Gastroesophageal sphincter (tissue), 4 donors: ENCODE results near the gene ARHGEF6. TPM values are rescaled to one million over a fixed set of nuclear protein-coding genes. Genes with fewer than 3 reads are reported as not detected.

ENCODE experiments used
- ATAC-seq: fragments of 150-250 bp; one replicate; pipeline ENCODE4 v1.9.1; 2016; ENCODE audit warnings: mild to moderate bottlenecking, moderate library complexity
- H3K27ac ChIP-seq, 4 donors: fragments of 200-600 bp; sonication (generic) in 3 of 4; 1 replicate in 3 of 4; 2 replicates in 1 of 4; pipeline ENCODE4 v1.5.1; 2016 to 2019
- H3K27me3 ChIP-seq: fragments of 200-600 bp; sonication (generic); one replicate; pipeline ENCODE4 v1.5.1; 2019
- H3K36me3 ChIP-seq, 2 donors: fragments of 200-600 bp; sonication (generic); one replicate each; pipeline ENCODE4 v1.5.1; 2019; ENCODE audit warnings: control low read depth in 1 of 2
- H3K4me1 ChIP-seq, 3 donors: fragments of 200-600 bp; sonication (generic); 1 replicate in 2 of 3; 2 replicates in 1 of 3; pipeline ENCODE4 v1.5.1; 2016 to 2019; ENCODE audit warnings: control low read depth in 2 of 3
- H3K4me3 ChIP-seq, 2 donors: fragments of 200-600 bp; sonication (generic); one replicate each; pipeline ENCODE4 v1.5.1; 2019; ENCODE audit warnings: mild to moderate bottlenecking in 1 of 2, moderate library complexity in 1 of 2
- H3K9me3 ChIP-seq, 3 donors: fragments of 200-600 bp; sonication (generic); one replicate each; pipeline ENCODE4 v1.5.1; 2017 to 2019; ENCODE audit warnings: control low read depth in 2 of 3
- CTCF ChIP-seq, 4 experiments: fragments of 200-600 bp in 2 of 4; fragments of 450-650 bp in 2 of 4; sonication (generic) in 1 of 4; IDR thresholded peaks; one replicate each; pipeline ENCODE4 v1.5.1; 2017 to 2019; ENCODE audit warnings: antibody characterized with exemption in 4 of 4, mild to moderate bottlenecking in 2 of 4, moderate library complexity in 2 of 4
- EP300 ChIP-seq: sonication (generic); formaldehyde crosslinking; IDR thresholded peaks from one replicate; pipeline ENCODE4 v1.6.1; 2017; ENCODE audit warnings: antibody characterized with exemption, mild to moderate bottlenecking
- POLR2A ChIP-seq, 2 donors: fragments of 450-650 bp; IDR thresholded peaks; one replicate each; pipeline ENCODE4 v1.6.1; 2017; ENCODE audit warnings: antibody characterized with exemption in 2 of 2, mild to moderate bottlenecking in 2 of 2, moderate library complexity in 1 of 2
- POLR2AphosphoS5 ChIP-seq: sonication (generic); formaldehyde crosslinking; IDR thresholded peaks from one replicate; pipeline ENCODE4 v1.6.1; 2017; ENCODE audit warnings: antibody characterized with exemption
- WGBS, 2 donors: methylation state at CpG; one replicate each; pipeline ENCODE4 v1.1.5; 2018; ENCODE audit warnings: low coverage in 1 of 2; 5-methylcytosine and 5-hydroxymethylcytosine counted together
- total RNA-seq, 4 donors: library from RNA; depleted of rRNA; stranded (reverse); fragments of >200 nt; gene quantifications; one replicate each; pipeline ENCODE4 v1.1.0, GENCODE V29; 2016

Gene ARHGEF6
- total RNA-seq, 4 donors from 2014 or later = 14.2 to 18.5 (median 16.3) TPM

GRCh38 chrX:136658151-136658550, 122.6 kb downstream of the ARHGEF6 start:
- TF ChIP-seq CTCF (IDR thresholded peaks at IDR 0.05) = no peak
- no peak for TF ChIP-seq POLR2A (IDR thresholded peaks at IDR 0.05)
- no peak for TF ChIP-seq POLR2AphosphoS5
- no peak for TF ChIP-seq EP300

GRCh38 chrX:136656361-136656964, 124.3 kb downstream of the ARHGEF6 start:
- TF ChIP-seq EP300 (no peak), POLR2AphosphoS5 (no peak), CTCF (IDR thresholded peaks at IDR 0.05) (no peak), POLR2A (IDR thresholded peaks at IDR 0.05) (no peak)
- ATAC-seq = no peak
- H3K4me1 ChIP-seq = no peaks in the 10 kb centered on the region
- H3K27ac ChIP-seq = no peak overlapping the region
- no peaks in the 10 kb centered on the region for H3K27me3 ChIP-seq
- no peaks in the 10 kb centered on the region for H3K36me3 ChIP-seq
- H3K9me3 ChIP-seq = no peaks in the 10 kb centered on the region
- whole genome bisulfite sequencing, 2 donors = 100% methylated on average over 1 to 3 of the region's 5 CpGs
- no peak overlapping the region for H3K4me3 ChIP-seq

More at GRCh38 chrX:136658151-136658550, 122.6 kb downstream of the ARHGEF6 start:
- Histone ChIP-seq H3K27ac (no peak overlapping the region), H3K4me3 (no peak overlapping the region), H3K27me3 (no peaks in the 10 kb centered on the region), H3K36me3 (no peaks in the 10 kb centered on the region), H3K4me1 (no peaks in the 10 kb centered on the region), H3K9me3 (no peaks in the 10 kb centered on the region)
- ATAC-seq = no peak
- WGBS, 2 donors = 81% methylated on average over 4 of the region's 5 CpGs; no CpG with 5 or more reads in 1 of the 2 donors

- H3K9me3 ChIP-seq = no peaks in the 10 kb centered on the region
- no peaks in the 10 kb centered on the region for H3K36me3 ChIP-seq
- H3K27ac ChIP-seq = no peak overlapping the region
- H3K4me3 ChIP-seq = no peak overlapping the region
- 28 to 83% methylated on average over 4 to 5 of the region's 6 CpGs for WGBS, 2 donors
- no peaks in the 10 kb centered on the region for H3K27me3 ChIP-seq
- no peak for ATAC-seq
- H3K4me1 ChIP-seq = no peaks in the 10 kb centered on the region
- TF ChIP-seq CTCF (IDR thresholded peaks at IDR 0.05) (no peak), POLR2A (IDR thresholded peaks at IDR 0.05) (no peak), POLR2AphosphoS5 (no peak), EP300 (no peak)
Measured at GRCh38 chrX:136652822-136653723, 127.7 kb downstream of the ARHGEF6 start.

GRCh38 chrX:136650811-136651210, 129.9 kb downstream of the ARHGEF6 start:
- WGBS, 2 donors = 100% methylated on average over 2 of the region's 3 CpGs; no CpG with 5 or more reads in 1 of the 2 donors
- TF ChIP-seq CTCF (IDR thresholded peaks at IDR 0.05) (no peak), POLR2A (IDR thresholded peaks at IDR 0.05) (no peak), EP300 (no peak), POLR2AphosphoS5 (no peak)
- H3K9me3 ChIP-seq = no peaks in the 10 kb centered on the region
- H3K4me3 ChIP-seq = no peak overlapping the region
- no peaks in the 10 kb centered on the region for H3K4me1 ChIP-seq
- H3K36me3 ChIP-seq = no peaks in the 10 kb centered on the region
- H3K27ac ChIP-seq = no peak overlapping the region
- H3K27me3 ChIP-seq = no peaks in the 10 kb centered on the region
- ATAC-seq = no peak
